Endodermal cell (in vitro differentiated cells): ENCODE measurements around the gene KCNMA1. TPM values are rescaled to one million over a fixed set of nuclear protein-coding genes. Genes with fewer than 3 reads are reported as not detected.

ENCODE experiments used
- DNase-seq: peaks from one replicate; pipeline ENCODE4 v3.0.0-alpha.2; 2017
- H3K27ac ChIP-seq: 2 replicates; pipeline ENCODE4 v1.5.1; 2013; ENCODE audit warnings: mild to moderate bottlenecking, low read depth, low read length, moderate library complexity
- H3K27me3 ChIP-seq: 2 replicates; pipeline ENCODE4 v1.6.1; 2013; ENCODE audit warnings: mild to moderate bottlenecking, low read length, moderate library complexity; ENCODE audit not compliant: insufficient read depth, control insufficient read depth, poor library complexity, severe bottlenecking
- H3K36me3 ChIP-seq: 2 replicates; pipeline ENCODE4 v1.7.0; 2013; ENCODE audit warnings: mild to moderate bottlenecking, low read length, moderate library complexity; ENCODE audit not compliant: control insufficient read depth, insufficient read depth
- H3K4me1 ChIP-seq: one replicate; pipeline ENCODE4 v1.7.0; 2013; ENCODE audit warnings: low read length; ENCODE audit not compliant: control insufficient read depth, insufficient read depth
- H3K4me3 ChIP-seq: 2 replicates; pipeline ENCODE4 v1.5.1; 2013; ENCODE audit warnings: mild to moderate bottlenecking, low read length, moderate library complexity
- H3K9ac ChIP-seq: 2 replicates; pipeline ENCODE4 v1.6.1; 2013; ENCODE audit warnings: mild to moderate bottlenecking, low read length, moderate library complexity; ENCODE audit not compliant: poor library complexity, severe bottlenecking; ENCODE audit errors: extremely low read depth
- H3K9me3 ChIP-seq: 2 replicates; pipeline ENCODE4 v1.6.1; 2013; ENCODE audit warnings: mild to moderate bottlenecking, low read length, moderate library complexity; ENCODE audit not compliant: control insufficient read depth
- H3K27ac Mint-ChIP-seq: 2 replicates; pipeline ENCODE4 v1.8.0; 2020; ENCODE audit warnings: mixed read lengths
- H3K27me3 Mint-ChIP-seq: 2 replicates; pipeline ENCODE4 v1.8.0; 2021; ENCODE audit warnings: mild to moderate bottlenecking, mixed read lengths; ENCODE audit not compliant: insufficient read depth
- H3K36me3 Mint-ChIP-seq: 2 replicates; pipeline ENCODE4 v1.8.0; 2020; ENCODE audit warnings: low read depth, mixed read lengths
- H3K4me1 Mint-ChIP-seq: 2 replicates; pipeline ENCODE4 v1.8.0; 2020; ENCODE audit warnings: mixed read lengths
- H3K4me3 Mint-ChIP-seq: 2 replicates; pipeline ENCODE4 v1.8.0; 2020; ENCODE audit warnings: mild to moderate bottlenecking, moderate library complexity, mixed read lengths
- H3K9me3 Mint-ChIP-seq: 2 replicates; pipeline ENCODE4 v1.8.0; 2020; ENCODE audit warnings: mild to moderate bottlenecking, mixed read lengths
- WGBS, 2 experiments: methylation state at CpG; one replicate each; pipeline versions ENCODE4 v1.1.5 to v1.1.7; 2013; ENCODE audit warnings: missing lambda C conversion rate in 2 of 2, mixed read lengths in 1 of 2; ENCODE audit not compliant: insufficient coverage in 1 of 2, insufficient read length in 1 of 2; 5-methylcytosine and 5-hydroxymethylcytosine counted together
- total RNA-seq, 2 donors: library from RNA; stranded (reverse); fragmentation: NEBNext Ultra II Directional in 1 of 2; extraction: Animal tissue kit (Norgen Biotek cat#: 25700) in 1 of 2; gene quantifications; 2 replicates in 1 of 2; 3 replicates in 1 of 2; pipeline ENCODE4 v1.2.1, GENCODE V29; 2021
- TF ChIP-seq, protein P1 (sequence below): fragments of 200-600 bp; sonication (generic); conservative IDR thresholded peaks from 2 replicates; pipeline ENCODE4 v1.5.0; 2021; ENCODE audit warnings: antibody characterized with exemption, mild to moderate bottlenecking

KCNMA1 gene
- total RNA-seq, 2 donors from 2014 or later = 0.55 to 1.3 TPM

DNA sequence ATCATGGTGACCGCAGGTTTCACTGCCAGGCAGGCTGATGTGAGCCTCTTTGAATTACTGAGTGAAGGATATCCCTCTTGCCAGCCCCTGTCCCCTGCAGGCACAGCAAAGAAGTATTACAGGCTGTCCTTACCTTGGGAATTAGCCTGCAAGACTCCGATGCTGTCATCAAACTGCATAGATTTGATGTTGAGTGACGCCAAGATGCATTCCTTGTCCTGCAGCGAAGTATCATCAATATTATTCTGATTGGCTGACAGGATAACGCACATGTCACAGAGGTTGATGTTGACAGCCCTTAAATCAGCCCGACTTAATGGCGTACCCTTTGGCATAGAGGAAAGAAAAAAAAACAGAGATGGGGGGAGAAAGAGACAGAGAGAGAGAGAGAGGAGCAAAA lies 693.0 kb downstream of the KCNMA1 start:
- 91% methylated on average over 5 to 7 of the region's 7 CpGs for WGBS, 2 experiments
- H3K27me3 ChIP-seq = no peaks in the 10 kb centered on the region
- H3K27ac ChIP-seq = no peak overlapping the region
- no peaks in the 10 kb centered on the region for H3K9me3 Mint-ChIP-seq
- TF ChIP-seq, protein P1, sequence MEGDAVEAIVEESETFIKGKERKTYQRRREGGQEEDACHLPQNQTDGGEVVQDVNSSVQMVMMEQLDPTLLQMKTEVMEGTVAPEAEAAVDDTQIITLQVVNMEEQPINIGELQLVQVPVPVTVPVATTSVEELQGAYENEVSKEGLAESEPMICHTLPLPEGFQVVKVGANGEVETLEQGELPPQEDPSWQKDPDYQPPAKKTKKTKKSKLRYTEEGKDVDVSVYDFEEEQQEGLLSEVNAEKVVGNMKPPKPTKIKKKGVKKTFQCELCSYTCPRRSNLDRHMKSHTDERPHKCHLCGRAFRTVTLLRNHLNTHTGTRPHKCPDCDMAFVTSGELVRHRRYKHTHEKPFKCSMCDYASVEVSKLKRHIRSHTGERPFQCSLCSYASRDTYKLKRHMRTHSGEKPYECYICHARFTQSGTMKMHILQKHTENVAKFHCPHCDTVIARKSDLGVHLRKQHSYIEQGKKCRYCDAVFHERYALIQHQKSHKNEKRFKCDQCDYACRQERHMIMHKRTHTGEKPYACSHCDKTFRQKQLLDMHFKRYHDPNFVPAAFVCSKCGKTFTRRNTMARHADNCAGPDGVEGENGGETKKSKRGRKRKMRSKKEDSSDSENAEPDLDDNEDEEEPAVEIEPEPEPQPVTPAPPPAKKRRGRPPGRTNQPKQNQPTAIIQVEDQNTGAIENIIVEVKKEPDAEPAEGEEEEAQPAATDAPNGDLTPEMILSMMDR = no peak
- no peaks in the 10 kb centered on the region for H3K27me3 Mint-ChIP-seq
- no peaks in the 10 kb centered on the region for H3K9me3 ChIP-seq
- peaks cover 6% of the 10 kb centered on the region for H3K4me1 Mint-ChIP-seq
- no peak overlapping the region for H3K4me3 Mint-ChIP-seq
- H3K4me1 ChIP-seq = no peaks in the 10 kb centered on the region
- no peak overlapping the region for H3K9ac ChIP-seq
- H3K4me3 ChIP-seq = no peak overlapping the region
- H3K27ac Mint-ChIP-seq = no peak overlapping the region
- no peaks in the 10 kb centered on the region for H3K36me3 ChIP-seq
- DNase-seq = no peak
- H3K36me3 Mint-ChIP-seq = no peaks in the 10 kb centered on the region

DNA sequence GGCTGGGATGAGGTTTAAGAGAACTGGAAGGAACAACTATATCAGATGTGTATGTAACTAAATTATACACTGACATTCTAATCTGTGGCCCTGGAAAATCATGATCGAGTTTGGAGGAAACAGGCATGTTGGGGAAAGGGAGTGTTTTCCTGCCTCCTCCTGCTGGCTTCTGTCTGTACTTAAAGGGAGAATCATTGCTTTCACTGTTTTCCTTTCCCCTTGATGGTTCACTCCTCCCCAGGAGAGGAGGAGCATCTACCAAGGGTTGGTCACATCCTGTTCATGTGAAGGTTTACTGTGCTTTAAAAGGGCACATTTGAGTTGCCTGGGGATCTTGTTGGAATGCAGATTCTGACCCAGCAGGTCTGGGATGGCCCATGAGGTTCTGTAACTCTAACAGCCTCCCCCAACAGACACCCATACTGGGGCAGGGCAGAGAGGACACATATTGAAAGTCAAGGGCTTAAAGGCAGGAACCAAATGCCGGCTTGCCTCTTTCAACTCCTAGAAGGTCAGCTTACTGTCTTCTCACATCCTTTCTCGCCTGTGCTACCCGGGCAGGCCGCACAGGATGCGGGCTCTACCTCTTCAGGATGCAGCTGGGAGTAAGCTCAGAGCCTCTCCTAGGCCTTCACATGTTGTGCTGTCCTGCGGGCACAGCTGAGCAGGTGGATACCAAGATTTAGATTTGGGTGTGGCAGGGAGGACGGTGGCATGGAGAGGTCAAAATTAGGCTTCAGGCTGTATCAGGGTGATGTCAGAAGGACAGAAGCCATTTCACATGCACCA lies 694.8 kb downstream of the KCNMA1 start:
- Mint-ChIP-seq H3K4me3 (no peak overlapping the region), H3K27me3 (no peaks in the 10 kb centered on the region), H3K27ac (no peak overlapping the region), H3K9me3 (no peaks in the 10 kb centered on the region), H3K4me1 (peaks cover 10% of the 10 kb centered on the region), H3K36me3 (no peaks in the 10 kb centered on the region)
- WGBS, 2 experiments = 86 to 87% methylated on average over 4 to 8 of the region's 8 CpGs
- Histone ChIP-seq H3K27me3 (no peaks in the 10 kb centered on the region), H3K4me1 (no peaks in the 10 kb centered on the region), H3K27ac (no peak overlapping the region), H3K9me3 (no peaks in the 10 kb centered on the region), H3K36me3 (no peaks in the 10 kb centered on the region), H3K4me3 (no peak overlapping the region), H3K9ac (no peak overlapping the region)
- TF ChIP-seq, protein P1 = no peak
- DNase-seq = no peak

DNA sequence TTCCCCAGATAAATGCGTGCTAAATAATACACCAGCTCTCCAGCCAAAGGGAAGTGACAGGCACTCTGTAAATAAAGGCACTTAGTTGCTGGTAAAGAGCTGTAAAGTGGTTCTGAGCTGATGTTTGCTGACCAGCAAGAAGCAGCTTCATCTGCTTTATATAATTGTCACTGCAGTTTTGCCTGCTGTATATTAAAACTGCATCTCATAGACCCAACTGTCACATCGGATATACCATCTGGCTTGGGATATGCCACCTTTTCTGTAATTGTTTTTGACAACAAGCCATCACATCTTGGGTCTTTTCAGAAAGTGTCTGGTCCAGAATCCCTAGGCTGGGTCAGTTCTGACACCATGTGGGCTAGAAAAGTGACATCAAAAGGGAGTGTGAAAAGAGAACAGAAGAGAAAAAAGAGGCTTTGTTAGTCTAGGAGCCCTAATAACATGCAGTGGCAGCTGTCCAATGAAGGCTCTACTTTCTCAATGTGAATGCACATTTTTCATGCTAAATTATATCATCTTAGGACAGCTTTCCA lies 697.6 kb downstream of the KCNMA1 start:
- no peaks in the 10 kb centered on the region for H3K4me1 ChIP-seq
- no peaks in the 10 kb centered on the region for H3K9me3 ChIP-seq
- no peak overlapping the region for H3K4me3 ChIP-seq
- H3K27ac ChIP-seq = no peak overlapping the region
- Mint-ChIP-seq H3K27me3 (no peaks in the 10 kb centered on the region), H3K36me3 (no peaks in the 10 kb centered on the region), H3K27ac (no peak overlapping the region), H3K4me3 (no peak overlapping the region), H3K9me3 (no peaks in the 10 kb centered on the region), H3K4me1 (peaks cover 10% of the 10 kb centered on the region)
- WGBS, 2 experiments = 85 to 100% methylated on average over 2 of the region's 2 CpGs
- no peak for DNase-seq
- TF ChIP-seq, protein P1 = no peak
- H3K9ac ChIP-seq = no peak overlapping the region
- no peaks in the 10 kb centered on the region for H3K36me3 ChIP-seq
- no peaks in the 10 kb centered on the region for H3K27me3 ChIP-seq
